Osteoblast (primary cell): ENCODE measurements around the gene GCK. TPM values are rescaled to one million over a fixed set of nuclear protein-coding genes. Genes with fewer than 3 reads are reported as not detected.

ENCODE experiments used
- DNase-seq: peaks from one replicate; pipeline ENCODE4 v3.0.0; 2011; ENCODE audit warnings: low spot score, mixed read lengths; ENCODE audit not compliant: insufficient read length; ENCODE audit errors: missing footprints
- H2AFZ ChIP-seq: 2 replicates; pipeline ENCODE4 v1.6.0; 2011; ENCODE audit warnings: mild to moderate bottlenecking, low read length
- H3K27ac ChIP-seq: 2 replicates; pipeline ENCODE4 v1.5.1; 2011; ENCODE audit warnings: mild to moderate bottlenecking, low read depth, low read length, moderate library complexity
- H3K27me3 ChIP-seq: 2 replicates; pipeline ENCODE4 v1.6.0; 2012; ENCODE audit warnings: mild to moderate bottlenecking, control low read depth, inconsistent platforms, low read length, moderate library complexity; ENCODE audit not compliant: insufficient read depth
- H3K36me3 ChIP-seq: 2 replicates; pipeline ENCODE4 v1.5.1; 2011; ENCODE audit warnings: mild to moderate bottlenecking, low read length, control low read depth, moderate library complexity; ENCODE audit not compliant: insufficient read depth
- H3K4me1 ChIP-seq: 2 replicates; pipeline ENCODE4 v1.5.1; 2011; ENCODE audit warnings: mild to moderate bottlenecking, low read length, control low read depth, moderate library complexity; ENCODE audit not compliant: insufficient read depth
- H3K4me2 ChIP-seq: 2 replicates; pipeline ENCODE4 v1.6.0; 2011; ENCODE audit warnings: mild to moderate bottlenecking, low read length; ENCODE audit not compliant: insufficient read depth
- H3K4me3 ChIP-seq: fragments of 200-600 bp; sonication (generic); 3 replicates; pipeline ENCODE4 v1.5.1; 2012; ENCODE audit warnings: mild to moderate bottlenecking, low read length, inconsistent platforms; ENCODE audit not compliant: insufficient read depth
- H3K79me2 ChIP-seq: 2 replicates; pipeline ENCODE4 v1.6.0; 2012; ENCODE audit warnings: mild to moderate bottlenecking, low read length, control low read depth, inconsistent platforms; ENCODE audit not compliant: insufficient read depth
- H3K9me3 ChIP-seq: 2 replicates; pipeline ENCODE4 v1.5.1; 2011; ENCODE audit warnings: low read depth, low read length, control low read depth
- H4K20me1 ChIP-seq: 2 replicates; pipeline ENCODE4 v1.6.0; 2012; ENCODE audit warnings: mild to moderate bottlenecking, low read length, control low read depth; ENCODE audit not compliant: insufficient read depth
- total RNA-seq: library from RNA; depleted of rRNA; stranded (reverse); fragments of >200 nt; gene quantifications from 2 replicates; pipeline ENCODE4 v1.2.3, GENCODE V29; 2012
- TF ChIP-seq, protein P1 (sequence below): IDR thresholded peaks from 2 replicates; pipeline ENCODE4 v1.5.1; 2011; ENCODE audit warnings: mild to moderate bottlenecking, low read depth, low read length, moderate library complexity; ENCODE audit errors: extremely low read depth

GCK gene
- total RNA-seq, 1 donor, result not detected

DNA sequence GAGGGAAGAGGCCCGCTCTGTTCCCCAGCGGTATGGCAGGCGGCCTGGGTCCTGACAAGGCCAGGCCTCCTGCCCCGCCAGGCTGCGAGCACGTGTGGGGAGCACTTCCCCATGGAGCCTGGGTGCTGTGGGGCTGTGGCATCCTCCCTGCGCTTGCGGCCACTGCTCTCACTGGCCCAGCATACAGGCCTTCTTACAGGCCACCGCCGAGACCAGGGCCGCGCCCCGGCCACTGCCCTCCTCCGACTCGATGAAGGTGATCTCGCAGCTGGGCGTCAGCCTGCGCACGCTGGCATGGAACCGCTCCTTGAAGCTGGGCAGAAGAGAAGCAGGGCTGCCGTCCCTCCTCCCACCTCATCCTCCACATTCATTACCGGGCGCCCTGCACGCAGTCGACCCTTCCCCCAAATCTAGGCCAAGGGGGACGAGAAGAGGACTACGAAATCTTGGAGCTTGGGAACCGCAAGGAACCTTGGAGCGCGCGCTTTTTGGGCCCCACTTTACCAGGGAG, 44.2 kb downstream of the GCK start:
- Histone ChIP-seq H3K27me3 (peaks cover 15% of the 10 kb centered on the region), H3K4me2 (peak overlapping the region; percentile 67), H2AFZ (no peak overlapping the region), H3K4me3 (no peak overlapping the region), H3K79me2 (no peaks in the 10 kb centered on the region), H3K4me1 (no peaks in the 10 kb centered on the region), H4K20me1 (no peaks in the 10 kb centered on the region), H3K27ac (no peak overlapping the region), H3K36me3 (no peaks in the 10 kb centered on the region), H3K9me3 (no peaks in the 10 kb centered on the region)
- no peak for DNase-seq
- TF ChIP-seq, protein P1, sequence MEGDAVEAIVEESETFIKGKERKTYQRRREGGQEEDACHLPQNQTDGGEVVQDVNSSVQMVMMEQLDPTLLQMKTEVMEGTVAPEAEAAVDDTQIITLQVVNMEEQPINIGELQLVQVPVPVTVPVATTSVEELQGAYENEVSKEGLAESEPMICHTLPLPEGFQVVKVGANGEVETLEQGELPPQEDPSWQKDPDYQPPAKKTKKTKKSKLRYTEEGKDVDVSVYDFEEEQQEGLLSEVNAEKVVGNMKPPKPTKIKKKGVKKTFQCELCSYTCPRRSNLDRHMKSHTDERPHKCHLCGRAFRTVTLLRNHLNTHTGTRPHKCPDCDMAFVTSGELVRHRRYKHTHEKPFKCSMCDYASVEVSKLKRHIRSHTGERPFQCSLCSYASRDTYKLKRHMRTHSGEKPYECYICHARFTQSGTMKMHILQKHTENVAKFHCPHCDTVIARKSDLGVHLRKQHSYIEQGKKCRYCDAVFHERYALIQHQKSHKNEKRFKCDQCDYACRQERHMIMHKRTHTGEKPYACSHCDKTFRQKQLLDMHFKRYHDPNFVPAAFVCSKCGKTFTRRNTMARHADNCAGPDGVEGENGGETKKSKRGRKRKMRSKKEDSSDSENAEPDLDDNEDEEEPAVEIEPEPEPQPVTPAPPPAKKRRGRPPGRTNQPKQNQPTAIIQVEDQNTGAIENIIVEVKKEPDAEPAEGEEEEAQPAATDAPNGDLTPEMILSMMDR, result no peak

DNA sequence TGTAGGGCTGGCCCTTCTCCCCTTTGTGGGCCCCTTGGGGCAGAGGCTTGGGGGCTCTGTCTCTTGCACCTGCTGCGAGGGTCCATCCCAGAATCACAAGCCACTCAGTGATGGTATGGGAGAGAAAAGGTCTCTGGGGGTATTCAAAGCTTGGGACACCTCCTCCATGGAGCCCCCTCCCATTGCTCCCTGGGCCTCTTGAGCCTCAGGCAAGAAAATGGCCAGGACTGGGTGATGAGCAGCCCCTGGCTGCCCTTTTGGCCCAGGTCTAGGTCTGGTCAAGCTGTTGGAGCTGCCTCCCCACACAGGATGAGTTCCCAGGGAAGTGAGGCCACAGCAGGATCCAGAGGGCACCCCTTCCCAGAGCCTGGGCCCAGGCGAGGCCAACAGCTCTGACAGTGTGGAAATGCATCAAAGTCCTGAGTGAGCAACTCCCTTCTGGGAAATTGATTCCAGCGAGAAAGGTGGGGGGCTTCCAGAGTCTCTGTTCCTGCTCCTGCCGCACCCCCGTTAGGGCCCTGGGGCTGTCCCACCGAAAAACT, 44.7 kb downstream of the GCK start:
- Histone ChIP-seq H3K4me1 (no peaks in the 10 kb centered on the region), H3K9me3 (no peaks in the 10 kb centered on the region), H2AFZ (no peak overlapping the region), H3K4me2 (no peak overlapping the region), H3K27me3 (peaks cover 15% of the 10 kb centered on the region), H4K20me1 (no peaks in the 10 kb centered on the region), H3K27ac (no peak overlapping the region), H3K79me2 (no peaks in the 10 kb centered on the region), H3K4me3 (no peak overlapping the region), H3K36me3 (no peaks in the 10 kb centered on the region)
- peak; percentile 89 for DNase-seq
- TF ChIP-seq, protein P1, result no peak

DNA sequence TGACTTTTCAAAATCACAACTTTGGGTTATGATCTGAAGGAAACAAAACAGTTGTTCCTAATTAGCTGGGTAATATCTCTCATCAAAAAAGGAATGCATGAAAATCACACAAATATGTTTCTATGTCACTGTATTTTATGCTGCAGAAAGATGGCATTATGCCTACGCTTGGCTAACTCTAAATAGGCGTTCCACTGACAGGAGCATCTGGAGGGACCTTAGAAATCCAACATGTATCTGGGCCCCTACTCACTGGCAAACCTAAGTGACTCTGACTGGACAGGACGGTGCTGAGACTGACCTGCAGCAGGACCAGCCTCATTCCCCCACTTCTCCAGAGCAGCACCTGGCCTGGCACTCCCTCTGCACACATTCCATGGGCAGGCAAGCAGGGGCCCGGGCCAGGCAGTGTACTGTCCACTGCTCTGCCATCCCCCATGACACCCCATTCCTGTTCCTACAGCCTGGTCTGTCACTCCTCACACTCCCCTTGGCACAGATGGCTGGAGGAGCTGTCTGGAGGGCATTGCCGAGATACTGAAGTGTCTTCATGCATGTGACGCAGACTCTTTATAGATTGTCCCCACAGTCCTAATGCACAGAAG, 45.5 kb downstream of the GCK start:
- H3K36me3 ChIP-seq, result no peaks in the 10 kb centered on the region
- no peaks in the 10 kb centered on the region for H3K4me1 ChIP-seq
- peaks cover 15% of the 10 kb centered on the region for H3K27me3 ChIP-seq
- no peak overlapping the region for H3K27ac ChIP-seq
- H3K79me2 ChIP-seq, result no peaks in the 10 kb centered on the region
- no peaks in the 10 kb centered on the region for H4K20me1 ChIP-seq
- no peaks in the 10 kb centered on the region for H3K9me3 ChIP-seq
- H3K4me3 ChIP-seq, result no peak overlapping the region
- no peak overlapping the region for H3K4me2 ChIP-seq
- TF ChIP-seq, protein P1, result no peak
- H2AFZ ChIP-seq, result no peak overlapping the region
- DNase-seq, result peak; percentile 63

DNA sequence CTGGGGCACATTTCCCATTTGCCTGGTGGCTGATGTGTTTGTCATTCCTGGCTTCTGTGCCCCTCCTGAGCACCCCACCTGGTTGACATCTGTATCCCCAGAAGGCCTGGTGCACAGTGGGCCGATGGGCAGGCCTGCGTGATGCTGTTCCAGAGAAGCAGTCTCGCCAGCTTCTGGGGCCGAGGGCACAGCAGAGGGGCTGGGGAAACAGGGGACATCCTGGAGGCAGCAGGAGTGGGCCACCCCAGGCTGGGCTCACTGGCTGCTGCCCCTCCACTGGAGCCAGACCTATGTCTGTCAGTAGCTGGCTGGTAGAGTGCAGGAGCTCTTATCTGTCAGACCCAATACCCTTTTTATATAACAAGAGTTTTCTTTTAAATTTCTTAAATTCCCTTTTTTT, 47.2 kb downstream of the GCK start:
- no peaks in the 10 kb centered on the region for H4K20me1 ChIP-seq
- H2AFZ ChIP-seq, result no peak overlapping the region
- H3K4me3 ChIP-seq, result no peak overlapping the region
- H3K27ac ChIP-seq, result no peak overlapping the region
- no peak overlapping the region for H3K4me2 ChIP-seq
- H3K9me3 ChIP-seq, result no peaks in the 10 kb centered on the region
- no peaks in the 10 kb centered on the region for H3K36me3 ChIP-seq
- DNase-seq, result peak; percentile 79
- H3K4me1 ChIP-seq, result no peaks in the 10 kb centered on the region
- peaks cover 15% of the 10 kb centered on the region for H3K27me3 ChIP-seq
- H3K79me2 ChIP-seq, result no peaks in the 10 kb centered on the region
- TF ChIP-seq, protein P1, result no peak
